WTC11 (cell line): Measurements from ENCODE around the gene PPP1R14B. TPM values are rescaled to one million over a fixed set of nuclear protein-coding genes. Genes with fewer than 3 reads are reported as not detected.

Experiments
- ATAC-seq: fragments of 200-7000 bp; cut with Tn5 transposase; 2 replicates; pipeline ENCODE4 v1.10.0; 2021; ENCODE audit warnings: mild to moderate bottlenecking, moderate library complexity
- CTCF ChIA-PET: fragments of 300-600 bp; sonication (Branson Sonifier 250); formaldehyde crosslinking; loops from one replicate; lab custom pipeline; 2021; ENCODE audit warnings: antibody characterized with exemption; lab: Charles Lee
- POLR2A ChIA-PET: fragments of 350-600 bp; sonication (Branson Sonifier 250); formaldehyde crosslinking; loops from one replicate; lab custom pipeline; 2021; ENCODE audit warnings: antibody characterized with exemption; lab: Charles Lee
- DNase-seq: peaks from one replicate; pipeline ENCODE4 v3.0.0; 2021; ENCODE audit warnings: low spot score
- H3K27ac Mint-ChIP-seq: 2 replicates; pipeline ENCODE4 v1.8.0; 2021; ENCODE audit warnings: mixed read lengths
- H3K27me3 Mint-ChIP-seq: 2 replicates; pipeline ENCODE4 v1.8.0; 2021; ENCODE audit warnings: low read depth, mild to moderate bottlenecking, moderate library complexity, mixed read lengths
- H3K36me3 Mint-ChIP-seq: 2 replicates; pipeline ENCODE4 v1.8.0; 2021; ENCODE audit warnings: mixed read lengths
- H3K4me1 Mint-ChIP-seq: 2 replicates; pipeline ENCODE4 v1.8.0; 2022; ENCODE audit warnings: mixed read lengths
- H3K4me3 Mint-ChIP-seq: 2 replicates; pipeline ENCODE4 v1.8.0; 2021; ENCODE audit warnings: mild to moderate bottlenecking, moderate library complexity, mixed read lengths
- H3K9me3 Mint-ChIP-seq: 2 replicates; pipeline ENCODE4 v1.8.0; 2021; ENCODE audit warnings: mixed read lengths
- CREM ChIP-seq: sonication (generic); formaldehyde crosslinking; IDR thresholded peaks from 2 replicates; pipeline ENCODE4 v1.8.1; 2022; ENCODE audit warnings: mild to moderate bottlenecking, missing genetic modification reagents, moderate library complexity
- E2F4 ChIP-seq: sonication (generic); formaldehyde crosslinking; IDR thresholded peaks from 2 replicates; pipeline ENCODE4 v1.8.1; 2022; ENCODE audit warnings: low read depth, mild to moderate bottlenecking, moderate library complexity, missing genetic modification reagents, borderline replicate concordance
- E2F5 ChIP-seq: sonication (generic); formaldehyde crosslinking; IDR thresholded peaks from 2 replicates; pipeline ENCODE4 v1.8.1; 2022; ENCODE audit warnings: mild to moderate bottlenecking, moderate library complexity, missing genetic modification reagents
- ELF4 ChIP-seq: sonication (generic); formaldehyde crosslinking; IDR thresholded peaks from 2 replicates; pipeline ENCODE4 v1.8.1; 2022; ENCODE audit warnings: low read depth, mild to moderate bottlenecking, moderate library complexity, missing genetic modification reagents
- ETV6 ChIP-seq: sonication (generic); formaldehyde crosslinking; IDR thresholded peaks from 2 replicates; pipeline ENCODE4 v1.8.1; 2022; ENCODE audit warnings: mild to moderate bottlenecking, missing genetic modification reagents
- FOXP4 ChIP-seq: sonication (generic); formaldehyde crosslinking; IDR thresholded peaks from 2 replicates; pipeline ENCODE4 v1.8.0; 2022; ENCODE audit warnings: mild to moderate bottlenecking, missing genetic modification reagents
- IRF2 ChIP-seq: sonication (generic); formaldehyde crosslinking; IDR thresholded peaks from 2 replicates; pipeline ENCODE4 v1.8.0; 2022; ENCODE audit warnings: low read depth, missing genetic modification reagents, borderline replicate concordance
- MXD4 ChIP-seq: fragments of 250-450 bp; sonication (Bioruptor Pico); IDR thresholded peaks from 2 replicates; pipeline ENCODE4 v1.8.0; 2021; ENCODE audit warnings: mild to moderate bottlenecking, moderate library complexity, borderline replicate concordance
- NFE2L1 ChIP-seq: sonication (generic); formaldehyde crosslinking; IDR thresholded peaks from 2 replicates; pipeline ENCODE4 v1.8.1; 2023; ENCODE audit warnings: missing genetic modification reagents
- NR2C2 ChIP-seq: sonication (generic); formaldehyde crosslinking; IDR thresholded peaks from 2 replicates; pipeline ENCODE4 v1.8.0; 2022; ENCODE audit warnings: mild to moderate bottlenecking, missing genetic modification reagents
- OVOL2 ChIP-seq: fragments of 250-450 bp; sonication (Bioruptor Pico); IDR thresholded peaks from 2 replicates; pipeline ENCODE4 v1.9.0; 2021; ENCODE audit warnings: mild to moderate bottlenecking, borderline replicate concordance
- ZSCAN18 ChIP-seq: fragments of 250-450 bp; sonication (Bioruptor Pico); IDR thresholded peaks from 2 replicates; pipeline ENCODE4 v2.1.2; 2022; ENCODE audit warnings: mild to moderate bottlenecking, moderate library complexity
- total RNA-seq: library from RNA; stranded (reverse); gene quantifications from 3 replicates; pipeline ENCODE4 v1.2.3, GENCODE V29; 2021
- TF ChIP-seq, protein P1 (sequence below): sonication (generic); formaldehyde crosslinking; IDR thresholded peaks from 2 replicates; pipeline ENCODE4 v1.8.1; 2023; ENCODE audit warnings: mild to moderate bottlenecking, moderate library complexity, missing genetic modification reagents
- TF ChIP-seq, protein P2 (sequence below): fragments of 200-600 bp; IDR thresholded peaks from 2 replicates; pipeline ENCODE4 v1.8.0; 2022; ENCODE audit warnings: antibody characterized with exemption
- TF ChIP-seq, protein P3 (sequence below): fragments of 250-450 bp; sonication (Bioruptor Pico); IDR thresholded peaks from 2 replicates; pipeline ENCODE4 v1.8.0; 2021; ENCODE audit warnings: mild to moderate bottlenecking
- TF ChIP-seq, protein P4 (sequence below): fragments of 250-450 bp; sonication (Bioruptor Pico); IDR thresholded peaks from 2 replicates; pipeline ENCODE4 v1.9.0; 2021; ENCODE audit warnings: moderate library complexity, mild to moderate bottlenecking, inconsistent platforms, borderline replicate concordance

PPP1R14B gene
- total RNA-seq, 1 experiment from 2014 or later = 471 TPM

GRCh38 chr11:64208086-64208795 is 38.5 kb downstream of the PPP1R14B start (continued):
- TF ChIP-seq, protein P1, sequence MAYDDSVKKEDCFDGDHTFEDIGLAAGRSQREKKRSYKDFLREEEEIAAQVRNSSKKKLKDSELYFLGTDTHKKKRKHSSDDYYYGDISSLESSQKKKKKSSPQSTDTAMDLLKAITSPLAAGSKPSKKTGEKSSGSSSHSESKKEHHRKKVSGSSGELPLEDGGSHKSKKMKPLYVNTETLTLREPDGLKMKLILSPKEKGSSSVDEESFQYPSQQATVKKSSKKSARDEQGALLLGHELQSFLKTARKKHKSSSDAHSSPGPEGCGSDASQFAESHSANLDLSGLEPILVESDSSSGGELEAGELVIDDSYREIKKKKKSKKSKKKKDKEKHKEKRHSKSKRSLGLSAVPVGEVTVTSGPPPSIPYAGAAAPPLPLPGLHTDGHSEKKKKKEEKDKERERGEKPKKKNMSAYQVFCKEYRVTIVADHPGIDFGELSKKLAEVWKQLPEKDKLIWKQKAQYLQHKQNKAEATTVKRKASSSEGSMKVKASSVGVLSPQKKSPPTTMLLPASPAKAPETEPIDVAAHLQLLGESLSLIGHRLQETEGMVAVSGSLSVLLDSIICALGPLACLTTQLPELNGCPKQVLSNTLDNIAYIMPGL (CRISPR knock-in tag) = no peak
- TF ChIP-seq NR2C2 (CRISPR knock-in tag) = no peak
- no peak for TF ChIP-seq E2F5
- TF ChIP-seq, protein P2, sequence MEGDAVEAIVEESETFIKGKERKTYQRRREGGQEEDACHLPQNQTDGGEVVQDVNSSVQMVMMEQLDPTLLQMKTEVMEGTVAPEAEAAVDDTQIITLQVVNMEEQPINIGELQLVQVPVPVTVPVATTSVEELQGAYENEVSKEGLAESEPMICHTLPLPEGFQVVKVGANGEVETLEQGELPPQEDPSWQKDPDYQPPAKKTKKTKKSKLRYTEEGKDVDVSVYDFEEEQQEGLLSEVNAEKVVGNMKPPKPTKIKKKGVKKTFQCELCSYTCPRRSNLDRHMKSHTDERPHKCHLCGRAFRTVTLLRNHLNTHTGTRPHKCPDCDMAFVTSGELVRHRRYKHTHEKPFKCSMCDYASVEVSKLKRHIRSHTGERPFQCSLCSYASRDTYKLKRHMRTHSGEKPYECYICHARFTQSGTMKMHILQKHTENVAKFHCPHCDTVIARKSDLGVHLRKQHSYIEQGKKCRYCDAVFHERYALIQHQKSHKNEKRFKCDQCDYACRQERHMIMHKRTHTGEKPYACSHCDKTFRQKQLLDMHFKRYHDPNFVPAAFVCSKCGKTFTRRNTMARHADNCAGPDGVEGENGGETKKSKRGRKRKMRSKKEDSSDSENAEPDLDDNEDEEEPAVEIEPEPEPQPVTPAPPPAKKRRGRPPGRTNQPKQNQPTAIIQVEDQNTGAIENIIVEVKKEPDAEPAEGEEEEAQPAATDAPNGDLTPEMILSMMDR = no peak

DNA sequence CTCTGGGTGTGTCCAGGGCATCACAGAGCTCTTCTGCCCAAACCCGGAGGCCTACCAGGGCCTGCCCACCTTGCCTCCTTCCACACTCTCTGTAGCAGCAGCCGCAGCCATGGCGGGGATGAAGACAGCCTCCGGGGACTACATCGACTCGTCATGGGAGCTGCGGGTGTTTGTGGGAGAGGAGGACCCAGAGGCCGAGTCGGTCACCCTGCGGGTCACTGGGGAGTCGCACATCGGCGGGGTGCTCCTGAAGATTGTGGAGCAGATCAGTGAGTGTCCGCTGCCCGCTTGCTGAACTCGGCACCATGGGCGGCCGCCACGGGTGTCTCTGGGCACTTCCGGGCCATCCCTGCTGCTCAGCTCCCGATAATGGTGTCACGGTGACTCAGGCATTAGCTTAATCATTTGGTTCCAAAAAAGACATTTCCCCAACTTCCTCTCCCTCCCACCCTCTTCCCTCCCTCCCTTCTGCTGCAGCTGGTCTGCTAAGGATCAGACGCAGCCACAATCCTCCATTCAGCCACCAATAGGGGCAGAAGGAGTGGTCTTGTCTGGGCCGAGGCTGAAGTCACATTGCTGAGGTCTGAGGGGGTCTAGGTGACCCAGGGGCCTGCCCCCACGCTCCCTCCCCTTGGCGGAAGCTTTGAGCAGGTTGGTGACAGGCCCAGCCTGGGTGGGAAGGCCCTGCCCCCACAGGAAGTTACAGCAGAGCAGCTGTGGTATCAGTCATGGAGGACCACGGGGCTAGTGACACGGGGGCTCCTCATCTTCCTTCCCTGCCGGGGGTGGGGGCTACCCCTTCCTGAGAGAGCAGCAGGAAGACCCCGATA is 39.3 kb downstream of the PPP1R14B start:
- H3K27me3 Mint-ChIP-seq = no peaks in the 10 kb centered on the region
- ATAC-seq (no peak), DNase-seq (no peak)
- ChIA-PET POLR2A (interaction anchor here (1.5 kb wide), 1 partner anchor 12 kb away, joined by 4 read pairs; no protein-coding TSS in a partner anchor), CTCF (interaction anchor here (0.6 to 5.4 kb wide), 10 partner anchors 9 to 556 kb away, joined by 3 to 76 read pairs (median 5); partner anchors contain the start of genes FLRT1, NUDT22, PLCB3 and STIP1)
- H3K36me3 Mint-ChIP-seq = peaks cover 25% of the 10 kb centered on the region
- no peak overlapping the region for H3K4me3 Mint-ChIP-seq
- H3K4me1 Mint-ChIP-seq = peaks cover 6% of the 10 kb centered on the region
- TF ChIP-seq FOXP4 (CRISPR knock-in tag) (no peak), MXD4 (CRISPR knock-in tag) (no peak)
- TF ChIP-seq, all 79 proteins: peak for 0
- Mint-ChIP-seq H3K27ac (no peak overlapping the region), H3K9me3 (no peaks in the 10 kb centered on the region)

- no peak within 1 kb of the TSS for H3K27ac Mint-ChIP-seq
- ATAC-seq (no peak), DNase-seq (no peak)
- H3K9me3 Mint-ChIP-seq = no peaks in the 10 kb centered on the region
- H3K4me3 Mint-ChIP-seq = no peak within 1 kb of the TSS
- H3K27me3 Mint-ChIP-seq = no peaks in the 10 kb centered on the region
- POLR2A ChIA-PET = interaction anchor here (0.6 to 1.5 kb wide), 4 partner anchors 13 to 36 kb away, joined by 3 to 4 read pairs (median 3); partner anchors contain the start of genes NUDT22 and TRPT1
- CTCF ChIA-PET = interaction anchor here (0.8 to 5.4 kb wide), 9 partner anchors 10 to 243 kb away, joined by 3 to 76 read pairs (median 5); partner anchors contain the start of genes FKBP2, NUDT22, PLCB3 and STIP1
- peaks cover 6% of the 10 kb centered on the region for H3K4me1 Mint-ChIP-seq
- H3K36me3 Mint-ChIP-seq = peaks cover 30% of the 10 kb centered on the region
- no peak for TF ChIP-seq ETV6 (CRISPR knock-in tag)
- no peak for TF ChIP-seq CREM
- TF ChIP-seq IRF2 (CRISPR knock-in tag) = no peak
- no peak for TF ChIP-seq NFE2L1 (CRISPR knock-in tag)
- TF ChIP-seq OVOL2 = no peak
- TF ChIP-seq E2F4 (CRISPR knock-in tag) = no peak
- TF ChIP-seq ELF4 (CRISPR knock-in tag) = no peak
- TF ChIP-seq, protein P3, sequence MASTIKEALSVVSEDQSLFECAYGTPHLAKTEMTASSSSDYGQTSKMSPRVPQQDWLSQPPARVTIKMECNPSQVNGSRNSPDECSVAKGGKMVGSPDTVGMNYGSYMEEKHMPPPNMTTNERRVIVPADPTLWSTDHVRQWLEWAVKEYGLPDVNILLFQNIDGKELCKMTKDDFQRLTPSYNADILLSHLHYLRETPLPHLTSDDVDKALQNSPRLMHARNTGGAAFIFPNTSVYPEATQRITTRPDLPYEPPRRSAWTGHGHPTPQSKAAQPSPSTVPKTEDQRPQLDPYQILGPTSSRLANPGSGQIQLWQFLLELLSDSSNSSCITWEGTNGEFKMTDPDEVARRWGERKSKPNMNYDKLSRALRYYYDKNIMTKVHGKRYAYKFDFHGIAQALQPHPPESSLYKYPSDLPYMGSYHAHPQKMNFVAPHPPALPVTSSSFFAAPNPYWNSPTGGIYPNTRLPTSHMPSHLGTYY = no peak
- TF ChIP-seq, protein P4, sequence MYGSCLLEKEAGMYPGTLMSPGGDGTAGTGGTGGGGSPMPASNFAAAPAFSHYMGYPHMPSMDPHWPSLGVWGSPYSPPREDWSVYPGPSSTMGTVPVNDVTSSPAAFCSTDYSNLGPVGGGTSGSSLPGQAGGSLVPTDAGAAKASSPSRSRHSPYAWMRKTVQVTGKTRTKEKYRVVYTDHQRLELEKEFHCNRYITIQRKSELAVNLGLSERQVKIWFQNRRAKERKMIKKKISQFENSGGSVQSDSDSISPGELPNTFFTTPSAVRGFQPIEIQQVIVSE = no peak
- TF ChIP-seq ZSCAN18 (CRISPR knock-in tag) = no peak
These were observed 40.1 kb downstream of the PPP1R14B start, which contains the start of gene FERMT3 for GRCh38 chr11:64206457-64207255. TSS of gene FERMT3 (plus strand) at chr11:64206721. CDS start at chr11:64207365, 644 bp downstream.
